ENCODE data around the gene HCN1. TPM values are rescaled to one million over a fixed set of nuclear protein-coding genes. Genes with fewer than 3 reads are reported as not detected.
A peak's percentile ranks its signal among the peaks of the same experiment; 100 is the strongest.

HCN1 gene
- total RNA-seq, 1 donor from 2014 or later: 0.12 TPM

DNA sequence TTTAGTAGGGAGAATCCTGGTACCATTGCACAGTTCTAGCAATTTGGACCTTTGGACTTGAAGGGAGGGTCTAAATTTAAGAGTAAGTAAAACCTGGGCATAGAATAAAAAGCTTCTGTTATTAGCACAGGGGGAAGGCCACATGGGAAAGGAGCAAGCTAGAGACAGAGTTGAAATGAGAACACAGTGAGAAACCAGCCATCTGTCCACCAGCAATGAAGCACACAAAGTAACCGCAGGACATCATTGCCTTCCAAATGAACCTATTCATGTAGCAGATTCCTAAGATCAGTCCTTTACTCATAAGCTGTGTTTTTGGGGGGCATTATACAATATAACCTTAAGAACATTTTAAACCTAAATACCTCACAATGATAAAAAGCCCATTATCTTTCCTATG is 407.4 kb downstream of the HCN1 start:
- no peak for DNase-seq (ENCODE audit: low spot score)

DNA sequence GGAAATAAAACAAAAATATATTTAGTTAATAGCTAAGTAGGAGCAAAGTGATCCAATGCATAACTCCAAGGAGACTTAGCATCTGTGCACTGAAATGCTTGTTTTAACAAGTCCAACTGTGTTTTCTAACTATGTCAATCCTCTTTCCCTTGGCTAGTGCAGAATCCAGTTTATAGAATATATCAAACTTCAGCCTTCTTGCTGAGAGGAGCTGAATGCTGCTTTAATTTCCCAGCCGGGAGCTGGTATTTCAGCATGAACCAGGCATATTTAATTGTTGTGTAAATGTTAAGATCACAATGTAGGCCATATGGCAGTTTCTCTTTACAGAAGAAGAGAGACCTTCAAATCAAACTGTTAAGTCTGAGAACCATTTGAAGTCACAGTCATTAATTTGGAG is 411.7 kb downstream of the HCN1 start:
- DNase-seq (ENCODE audit: low spot score): no peak

- DNase-seq (ENCODE audit: low spot score): no peak
These were observed 415.1 kb downstream of the HCN1 start for GRCh38 chr5:45281081-45281480.

- no peak for DNase-seq (ENCODE audit: low spot score)
These were observed 417.1 kb downstream of the HCN1 start for GRCh38 chr5:45279109-45279508.

GRCh38 chr5:45277860-45278259 is 418.3 kb downstream of the HCN1 start:
- no peak for DNase-seq (ENCODE audit: low spot score)

DNA sequence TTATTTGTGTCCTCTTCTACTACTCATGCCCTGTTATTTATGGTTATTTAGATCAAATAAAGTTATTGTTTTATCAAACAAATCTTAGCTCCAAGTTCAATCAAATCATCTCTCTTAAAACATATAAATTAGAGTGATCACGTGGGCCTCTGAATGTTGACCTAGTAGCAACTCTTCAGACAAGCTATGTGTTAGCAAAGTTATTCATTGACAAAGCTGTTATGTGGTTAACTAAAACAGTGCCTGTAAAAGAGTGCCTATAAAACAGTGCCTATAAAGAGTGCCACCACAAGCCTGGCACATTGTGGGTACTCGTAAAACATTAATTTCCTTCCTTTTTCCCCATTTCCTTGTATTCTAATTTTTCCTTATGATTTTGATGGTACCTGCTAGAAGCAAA is 421.9 kb downstream of the HCN1 start:
- DNase-seq (ENCODE audit: low spot score): no peak

DNA sequence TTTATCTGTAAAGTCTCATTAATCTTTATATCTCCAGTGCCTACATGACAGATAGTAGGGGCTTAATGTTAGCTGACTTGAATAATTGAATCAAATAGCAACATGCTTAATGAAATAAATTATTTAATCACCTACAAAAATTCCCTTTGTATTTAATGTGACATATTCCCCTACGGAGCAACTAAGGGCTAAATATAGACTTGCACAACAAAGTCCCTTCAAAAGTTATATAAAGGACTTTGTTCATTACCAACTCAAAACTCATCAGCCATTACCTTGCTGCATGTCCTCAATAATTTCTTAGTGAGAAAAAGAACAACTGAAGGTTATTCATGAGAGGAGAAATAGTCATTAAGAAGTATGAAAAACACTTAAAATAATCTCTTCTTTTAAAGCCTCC is 424.6 kb downstream of the HCN1 start:
- DNase-seq (ENCODE audit: low spot score): no peak

- DNase-seq (ENCODE audit: low spot score): no peak
These were observed 431.7 kb downstream of the HCN1 start for GRCh38 chr5:45264447-45264846.

DNA sequence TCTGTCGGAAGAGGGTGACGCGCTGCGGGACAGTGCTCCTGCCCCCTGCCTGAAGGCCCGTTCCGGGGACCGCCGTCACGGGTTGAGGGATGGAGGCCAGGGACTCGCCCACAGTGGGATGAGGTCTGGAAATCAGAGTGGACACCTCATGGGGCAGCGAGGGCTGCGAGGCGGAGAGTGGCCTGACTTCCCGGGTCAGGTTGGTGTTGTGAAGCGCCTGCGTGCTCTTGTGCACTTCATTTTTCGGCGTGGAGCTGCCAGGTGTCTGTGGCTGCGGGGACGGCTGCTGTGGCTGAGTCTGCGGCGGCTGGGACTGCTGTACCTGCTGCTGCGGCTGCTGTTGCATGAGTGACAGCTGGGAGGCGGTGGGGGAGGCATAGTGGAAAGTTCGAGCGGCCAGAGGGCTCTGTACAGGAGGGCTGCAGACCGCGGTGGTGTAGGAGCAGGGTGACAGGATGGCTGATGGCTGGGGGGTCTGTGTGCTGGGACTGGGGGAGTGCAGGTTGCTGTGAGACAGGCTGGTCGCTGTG is 434.1 kb downstream of the HCN1 start:
- no peak for DNase-seq (ENCODE audit: low spot score)

DNA sequence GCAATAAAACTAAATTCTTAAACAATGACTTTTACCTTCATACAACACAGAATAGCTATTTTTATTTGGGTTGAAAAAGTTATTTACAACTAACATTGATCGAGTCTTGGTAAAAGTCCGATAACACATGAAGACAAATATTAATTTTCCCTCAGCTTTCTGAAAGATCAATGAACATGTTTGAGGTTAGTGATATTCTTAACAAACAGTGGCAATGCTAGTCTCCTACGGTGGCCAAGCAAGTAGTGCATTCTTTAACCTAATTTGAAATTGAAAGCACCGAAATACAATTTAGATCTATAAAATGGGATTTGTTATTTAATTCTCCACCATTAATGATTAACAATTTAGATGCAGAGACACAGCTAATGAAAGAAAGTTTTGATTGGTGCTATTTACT is 435.1 kb downstream of the HCN1 start:
- no peak for DNase-seq (ENCODE audit: low spot score)

DNA sequence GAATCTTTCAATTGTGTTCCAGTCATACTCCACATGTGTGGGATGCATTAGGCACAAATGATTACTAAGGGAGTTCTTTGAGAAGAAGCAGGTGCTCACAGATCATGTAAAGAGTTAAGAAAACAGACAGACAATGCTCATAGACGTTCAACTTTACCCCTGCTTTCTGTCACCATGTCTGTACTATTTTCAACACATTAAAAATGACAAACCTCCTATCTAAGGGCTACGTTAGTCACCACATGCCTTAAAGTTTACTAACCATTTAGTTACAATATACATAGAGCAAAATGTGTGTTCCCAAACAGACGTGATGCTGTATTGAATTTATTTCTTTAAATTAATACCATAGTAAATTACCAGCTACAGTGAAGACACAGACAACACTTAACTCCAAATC is 435.9 kb downstream of the HCN1 start:
- DNase-seq (ENCODE audit: low spot score): no peak

- peak; percentile 26 for DNase-seq (ENCODE audit: low spot score)
These were observed 443.2 kb downstream of the HCN1 start for GRCh38 chr5:45252978-45253377.

DNA sequence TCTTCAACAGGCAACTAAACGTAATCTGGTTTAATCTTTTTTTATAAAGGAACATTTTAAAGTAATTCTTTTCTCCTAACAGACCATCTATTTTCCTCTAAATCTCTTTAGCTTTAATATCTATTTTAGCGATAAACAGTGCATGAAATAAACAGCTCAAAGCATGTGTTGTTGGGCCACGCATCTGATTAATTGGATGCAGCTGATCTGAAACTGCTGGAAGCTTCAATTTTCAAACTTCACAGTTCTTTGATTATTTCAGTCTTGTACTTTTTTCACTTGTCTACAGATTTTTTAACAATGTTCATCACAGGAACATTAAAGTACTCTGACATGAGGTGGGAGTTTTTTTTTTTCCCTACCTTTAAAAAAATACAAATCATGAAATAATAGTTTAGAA is 443.6 kb downstream of the HCN1 start:
- no peak for DNase-seq (ENCODE audit: low spot score)

GRCh38 chr5:45225571-45226031 is 470.6 kb downstream of the HCN1 start:
- no peak for DNase-seq (ENCODE audit: low spot score)

DNA sequence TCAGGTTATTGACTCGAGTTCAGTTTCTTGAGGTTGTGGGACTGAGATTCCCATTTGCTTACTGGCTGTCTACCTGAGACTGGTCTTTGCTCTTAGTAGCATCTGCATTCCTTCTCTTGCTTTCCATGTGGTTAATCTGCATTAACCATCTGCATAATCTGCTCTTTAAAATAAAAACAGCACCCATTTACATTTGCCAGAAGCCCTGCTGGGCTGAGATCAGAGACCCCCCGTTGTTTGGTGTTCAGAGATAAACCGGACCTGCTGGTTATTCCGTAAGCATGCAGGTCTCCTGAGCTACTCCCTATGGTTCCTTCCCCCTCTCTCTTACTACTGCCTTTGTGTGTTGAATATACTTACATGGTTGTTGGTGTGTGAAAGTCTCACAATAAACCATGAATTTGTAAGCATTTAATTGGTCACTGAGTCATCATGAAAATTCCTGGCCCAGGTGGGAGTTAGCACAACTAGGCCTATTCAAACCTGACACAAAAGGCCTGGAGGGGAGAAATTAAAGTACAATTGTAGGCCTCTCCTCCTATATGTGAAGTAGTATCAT is 490.7 kb downstream of the HCN1 start:
- no peak for DNase-seq (ENCODE audit: low spot score)
